Fibroblast of lung (primary cell): ENCODE data around the gene UBD. TPM values are rescaled to one million over a fixed set of nuclear protein-coding genes. Genes with fewer than 3 reads are reported as not detected.

Experiments
- DNase-seq, 2 donors: peaks; one replicate each; pipeline versions ENCODE4 v3.0.0 to v3.0.0-alpha.2; 2010; ENCODE audit warnings: low read depth in 2 of 2
- H2AFZ ChIP-seq: 2 replicates; pipeline ENCODE4 v1.5.1; 2012; ENCODE audit warnings: low read length, control low read depth, inconsistent platforms
- H3K27ac ChIP-seq: 2 replicates; pipeline ENCODE4 v1.5.1; 2011; ENCODE audit warnings: low read length, control low read depth; ENCODE audit not compliant: insufficient read depth
- H3K27me3 ChIP-seq: 2 replicates; pipeline ENCODE4 v1.5.1; 2011; ENCODE audit warnings: mild to moderate bottlenecking, low read length; ENCODE audit not compliant: control insufficient read depth, insufficient read depth
- H3K36me3 ChIP-seq: 2 replicates; pipeline ENCODE4 v1.5.1; 2011; ENCODE audit warnings: low read length; ENCODE audit not compliant: control insufficient read depth, insufficient read depth
- H3K4me1 ChIP-seq: 2 replicates; pipeline ENCODE4 v1.5.1; 2011; ENCODE audit warnings: low read length; ENCODE audit not compliant: control insufficient read depth, insufficient read depth; ENCODE audit errors: extremely low read depth
- H3K4me2 ChIP-seq: 2 replicates; pipeline ENCODE4 v1.5.1; 2011; ENCODE audit warnings: low read length, control low read depth; ENCODE audit not compliant: insufficient read depth; ENCODE audit errors: extremely low read depth
- H3K4me3 ChIP-seq, 4 experiments: fragments of 200-600 bp in 1 of 4; sonication (generic) in 1 of 4; replicated peaks in 1 of 4; 2 replicates each; pipeline ENCODE4 v1.5.1; 2011 to 2016; ENCODE audit warnings: low read length in 4 of 4, low read depth in 3 of 4, mild to moderate bottlenecking in 3 of 4, control low read depth in 2 of 4, inconsistent platforms in 1 of 4, mixed read lengths in 1 of 4; ENCODE audit not compliant: insufficient read depth in 1 of 4; ENCODE audit errors: control extremely low read depth in 1 of 4
- H3K79me2 ChIP-seq: 2 replicates; pipeline ENCODE4 v1.5.1; 2012; ENCODE audit warnings: mild to moderate bottlenecking, low read length, inconsistent platforms; ENCODE audit not compliant: control insufficient read depth, insufficient read depth
- H3K9ac ChIP-seq: 2 replicates; pipeline ENCODE4 v1.5.1; 2011; ENCODE audit warnings: mild to moderate bottlenecking, low read length, control low read depth; ENCODE audit not compliant: insufficient read depth
- H3K9me3 ChIP-seq: 2 replicates; pipeline ENCODE4 v1.5.1; 2012; ENCODE audit warnings: low read depth, low read length; ENCODE audit not compliant: control insufficient read depth, insufficient read depth
- H4K20me1 ChIP-seq: 2 replicates; pipeline ENCODE4 v1.5.1; 2011; ENCODE audit warnings: low read length; ENCODE audit not compliant: control insufficient read depth, insufficient read depth; ENCODE audit errors: extremely low read depth
- EZH2 ChIP-seq: IDR thresholded peaks from 2 replicates; pipeline ENCODE4 v1.5.1; 2012; ENCODE audit warnings: low read length, control low read depth, mild to moderate bottlenecking; ENCODE audit errors: missing control alignments
- polyA plus RNA-seq, 2 donors: library from polyadenylated mRNA; depleted of rRNA in 1 of 2; stranded (reverse) in 1 of 2; unstranded in 1 of 2; fragments of >200 nt; gene quantifications; 2 replicates each; pipeline ENCODE4 v1.2.1, GENCODE V29; 2011 to 2012; ENCODE audit warnings: missing spikeins in 1 of 2
- total RNA-seq: library from RNA; depleted of rRNA; stranded (reverse); fragments of >200 nt; gene quantifications from 2 replicates; pipeline ENCODE4 v1.2.1, GENCODE V29; 2014
- TF ChIP-seq, protein P1 (sequence below), 2 donors: IDR thresholded peaks in 1 of 2; conservative IDR thresholded peaks in 1 of 2; 1 replicate in 1 of 2; 2 replicates in 1 of 2; pipeline ENCODE4 v1.5.1; 2011 to 2012; ENCODE audit warnings: low read length in 2 of 2, control low read depth in 1 of 2, inconsistent platforms in 1 of 2, low read depth in 1 of 2, mild to moderate bottlenecking in 1 of 2

UBD gene
- total and polyA plus RNA-seq, 2 donors (not counting 1 experiment from before 2014, with no cell fraction given), result 0.06 TPM; not detected in 1

DNA sequence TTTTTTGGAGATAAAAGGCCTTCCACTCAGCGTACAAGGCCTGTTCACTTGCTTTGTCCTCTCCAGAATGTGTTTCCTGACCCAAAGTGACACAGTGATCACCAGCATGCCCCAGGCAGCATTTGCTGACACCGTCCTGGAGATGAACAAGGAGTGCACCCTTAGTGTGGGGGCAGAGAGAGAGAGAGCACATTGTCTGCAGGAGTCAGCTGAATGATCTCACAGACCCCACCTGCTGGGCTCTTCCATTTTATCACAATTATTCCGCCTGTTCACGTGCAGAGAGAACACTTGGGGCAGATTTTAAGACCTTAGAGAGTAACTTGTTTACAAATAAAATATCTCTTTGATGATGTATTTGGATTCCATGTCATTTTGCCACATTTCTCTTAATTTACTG lies 49.3 kb downstream of the UBD start:
- TF ChIP-seq, protein P1, sequence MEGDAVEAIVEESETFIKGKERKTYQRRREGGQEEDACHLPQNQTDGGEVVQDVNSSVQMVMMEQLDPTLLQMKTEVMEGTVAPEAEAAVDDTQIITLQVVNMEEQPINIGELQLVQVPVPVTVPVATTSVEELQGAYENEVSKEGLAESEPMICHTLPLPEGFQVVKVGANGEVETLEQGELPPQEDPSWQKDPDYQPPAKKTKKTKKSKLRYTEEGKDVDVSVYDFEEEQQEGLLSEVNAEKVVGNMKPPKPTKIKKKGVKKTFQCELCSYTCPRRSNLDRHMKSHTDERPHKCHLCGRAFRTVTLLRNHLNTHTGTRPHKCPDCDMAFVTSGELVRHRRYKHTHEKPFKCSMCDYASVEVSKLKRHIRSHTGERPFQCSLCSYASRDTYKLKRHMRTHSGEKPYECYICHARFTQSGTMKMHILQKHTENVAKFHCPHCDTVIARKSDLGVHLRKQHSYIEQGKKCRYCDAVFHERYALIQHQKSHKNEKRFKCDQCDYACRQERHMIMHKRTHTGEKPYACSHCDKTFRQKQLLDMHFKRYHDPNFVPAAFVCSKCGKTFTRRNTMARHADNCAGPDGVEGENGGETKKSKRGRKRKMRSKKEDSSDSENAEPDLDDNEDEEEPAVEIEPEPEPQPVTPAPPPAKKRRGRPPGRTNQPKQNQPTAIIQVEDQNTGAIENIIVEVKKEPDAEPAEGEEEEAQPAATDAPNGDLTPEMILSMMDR (conservative IDR thresholded peaks at IDR 0.05 in 1 of 2, IDR thresholded peaks at IDR 0.05 in 1 of 2; ENCODE audit: low read depth in 1 of 2, low read length in 2 of 2), result no peak
- no peak for TF ChIP-seq EZH2
- no peak for DNase-seq

DNA sequence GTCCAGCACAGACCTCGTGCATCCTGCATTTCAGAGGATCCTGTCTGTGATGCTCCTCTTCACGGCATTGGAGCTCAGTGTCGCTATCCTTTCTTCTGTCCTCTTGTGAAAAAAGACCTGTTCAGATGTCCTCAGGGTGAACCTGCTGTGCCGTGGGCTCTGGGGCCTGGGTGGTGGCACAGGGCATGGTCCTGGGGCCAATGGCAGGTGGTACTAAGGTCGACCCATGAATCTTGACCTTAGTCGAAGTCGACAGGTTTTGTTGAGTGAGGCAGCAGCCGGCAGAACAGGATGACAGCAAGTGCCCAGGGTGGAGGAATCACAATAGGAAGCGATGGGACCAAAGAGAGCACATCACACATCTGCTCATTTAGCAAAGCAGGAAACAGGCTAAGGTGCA lies 49.8 kb downstream of the UBD start:
- H3K4me3 ChIP-seq, result no peak overlapping the region
- no peaks in the 10 kb centered on the region for H4K20me1 ChIP-seq
- TF ChIP-seq, protein P1 (conservative IDR thresholded peaks at IDR 0.05 in 1 of 2, IDR thresholded peaks at IDR 0.05 in 1 of 2; ENCODE audit: low read depth in 1 of 2, low read length in 2 of 2), result no peak
- TF ChIP-seq EZH2, result no peak
- no peaks in the 10 kb centered on the region for H3K36me3 ChIP-seq
- H2AFZ ChIP-seq, result no peak overlapping the region
- no peaks in the 10 kb centered on the region for H3K79me2 ChIP-seq
- H3K9ac ChIP-seq, result no peak overlapping the region
- DNase-seq, result no peak
- no peak overlapping the region for H3K4me2 ChIP-seq
- H3K27me3 ChIP-seq, result no peaks in the 10 kb centered on the region
- H3K27ac ChIP-seq, result no peak overlapping the region
- H3K4me1 ChIP-seq, result no peaks in the 10 kb centered on the region
- H3K9me3 ChIP-seq, result no peaks in the 10 kb centered on the region

More for the DNA sequence above, 49.3 kb downstream of the UBD start:
- Histone ChIP-seq H3K27ac (no peak overlapping the region), H3K27me3 (no peaks in the 10 kb centered on the region), H3K9ac (no peak overlapping the region), H2AFZ (no peak overlapping the region), H3K4me3 (no peak overlapping the region), H4K20me1 (no peaks in the 10 kb centered on the region), H3K36me3 (no peaks in the 10 kb centered on the region), H3K4me1 (no peaks in the 10 kb centered on the region), H3K4me2 (no peak overlapping the region), H3K79me2 (no peaks in the 10 kb centered on the region), H3K9me3 (no peaks in the 10 kb centered on the region)

DNA sequence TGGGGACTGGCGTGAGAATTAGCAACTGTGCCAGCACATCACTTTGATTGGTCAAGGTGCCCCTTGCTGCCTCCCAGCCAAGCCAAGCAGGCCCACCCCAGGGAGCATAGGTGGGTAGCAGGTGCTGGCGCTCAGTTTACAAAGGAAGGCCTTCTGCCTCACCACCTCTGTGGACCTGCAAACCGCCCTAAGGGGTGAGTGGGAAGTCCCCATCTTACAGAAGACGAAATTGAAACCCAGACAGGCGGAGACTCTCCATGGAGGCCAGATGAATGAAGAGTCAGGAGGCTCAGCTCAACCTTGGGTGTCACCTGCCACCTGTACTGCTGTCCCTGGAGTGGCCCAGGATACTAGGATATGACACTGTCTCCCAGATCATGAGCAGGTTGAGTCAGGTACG lies 50.3 kb downstream of the UBD start:
- no peak for TF ChIP-seq EZH2
- TF ChIP-seq, protein P1 (conservative IDR thresholded peaks at IDR 0.05 in 1 of 2, IDR thresholded peaks at IDR 0.05 in 1 of 2; ENCODE audit: low read depth in 1 of 2, low read length in 2 of 2), result no peak
- no peaks in the 10 kb centered on the region for H4K20me1 ChIP-seq
- no peak overlapping the region for H2AFZ ChIP-seq
- no peak overlapping the region for H3K9ac ChIP-seq
- H3K27me3 ChIP-seq, result no peaks in the 10 kb centered on the region
- H3K79me2 ChIP-seq, result no peaks in the 10 kb centered on the region
- no peaks in the 10 kb centered on the region for H3K9me3 ChIP-seq
- H3K4me2 ChIP-seq, result no peak overlapping the region
- no peaks in the 10 kb centered on the region for H3K4me1 ChIP-seq
- DNase-seq, result no peak
- H3K4me3 ChIP-seq, result no peak overlapping the region
- no peaks in the 10 kb centered on the region for H3K36me3 ChIP-seq
- no peak overlapping the region for H3K27ac ChIP-seq
